Breast epithelium (tissue), 3 donors: ENCODE results near the gene OPCML.

Experiments
- CTCF ChIP-seq, 3 donors: fragments of 450-650 bp; IDR thresholded peaks; one replicate each; pipeline ENCODE4 v1.5.1; 2016 to 2017; ENCODE audit warnings: antibody characterized with exemption in 3 of 3, mild to moderate bottlenecking in 3 of 3, moderate library complexity in 3 of 3
- POLR2A ChIP-seq: fragments of 450-650 bp; IDR thresholded peaks from one replicate; pipeline ENCODE4 v1.6.1; 2016; ENCODE audit warnings: antibody characterized with exemption, mild to moderate bottlenecking, moderate library complexity
- POLR2AphosphoS5 ChIP-seq, 3 donors: sonication (generic); formaldehyde crosslinking; IDR thresholded peaks; one replicate each; pipeline ENCODE4 v1.6.1; 2017; ENCODE audit warnings: antibody characterized with exemption in 3 of 3

- TF ChIP-seq CTCF (IDR thresholded peaks at IDR 0.05): no peak
- no peak for TF ChIP-seq POLR2A
- no peak for TF ChIP-seq POLR2AphosphoS5 (IDR thresholded peaks at IDR 0.05)
These were observed 479.8 kb downstream of the OPCML start for GRCh38 chr11:133052537-133052936.
